A549 (cell line): ENCODE results near the gene GALNT18. TPM values are rescaled to one million over a fixed set of nuclear protein-coding genes. Genes with fewer than 3 reads are reported as not detected.

Experiments
- ATAC-seq, 2 experiments: fragments of 200-7000 bp in 1 of 2; fragments of >200 bp in 1 of 2; cut with Nextera tagmentation in 1 of 2; cut with Tn5 transposase in 1 of 2; 3 replicates each; pipeline versions ENCODE4 v1.8.0 to v1.9.1; 2018 to 2020; ENCODE audit warnings: mild to moderate bottlenecking in 1 of 2, moderate library complexity in 1 of 2
- CTCF ChIA-PET: fragments of 300-600 bp; sonication (Branson Sonifier 250); formaldehyde crosslinking; extraction: SDS; loops from one replicate; lab custom pipeline; 2021; ENCODE audit warnings: antibody characterized with exemption, inconsistent platforms; lab: Yijun Ruan, JAX
- POLR2A ChIA-PET: fragments of 350-600 bp; formaldehyde crosslinking; extraction: SDS; loops from one replicate; lab custom pipeline; 2021; ENCODE audit warnings: antibody characterized with exemption, inconsistent platforms; lab: Yijun Ruan, JAX
- DNase-seq, 2 experiments: peaks; one replicate each; pipeline versions ENCODE4 v3.0.0 to v3.0.0-alpha.2; 2011 to 2016; ENCODE audit warnings: low read depth in 1 of 2, low spot score in 1 of 2
- FAIRE-seq: peaks from 2 replicates; lab custom pipeline; 2011; peaks lifted over from hg19 to GRCh38; lab: Jason Lieb, UNC
- H3K27ac ChIP-seq, 2 experiments: fragments of >200 bp; sonication (Bioruptor Twin); formaldehyde crosslinking; 3 replicates each; pipeline ENCODE4 v1.5.1; 2016 to 2017
- H3K4me1 ChIP-seq: fragments of >200 bp; sonication (Bioruptor Twin); formaldehyde crosslinking; 3 replicates; pipeline ENCODE4 v1.6.1; 2016
- H3K4me2 ChIP-seq: fragments of >200 bp; sonication (Bioruptor Twin); formaldehyde crosslinking; 3 replicates; pipeline ENCODE4 v1.6.1; 2016
- H3K4me3 ChIP-seq: fragments of >200 bp; sonication (Bioruptor Twin); formaldehyde crosslinking; 3 replicates; pipeline ENCODE4 v1.5.1; 2016
- H3K9me3 ChIP-seq: fragments of >200 bp; sonication (Bioruptor Twin); formaldehyde crosslinking; 3 replicates; pipeline ENCODE4 v1.6.1; 2016
- CEBPB ChIP-seq, 2 experiments: fragments of >200 bp in 1 of 2; sonication (Bioruptor Twin) in 1 of 2; formaldehyde crosslinking in 1 of 2; IDR thresholded peaks; 2 replicates each; pipeline ENCODE4 v1.6.1; 2012 to 2016
- CHD4 ChIP-seq: fragments of 200-600 bp; sonication (generic); IDR thresholded peaks from 2 replicates; pipeline ENCODE4 v1.6.1; 2016; ENCODE audit warnings: antibody characterized with exemption, mild to moderate bottlenecking, borderline replicate concordance
- EHF ChIP-seq: fragments of 250-450 bp; sonication (Bioruptor Pico); IDR thresholded peaks from 2 replicates; pipeline ENCODE4 v1.5.0; 2020; ENCODE audit warnings: mild to moderate bottlenecking
- EHMT2 ChIP-seq: fragments of 200-600 bp; sonication (generic); IDR thresholded peaks from 2 replicates; pipeline ENCODE4 v1.6.1; 2016; ENCODE audit warnings: antibody characterized with exemption, low read depth, mild to moderate bottlenecking, moderate library complexity
- EP300 ChIP-seq, 2 experiments: fragments of >200 bp; sonication (Bioruptor Twin); formaldehyde crosslinking; IDR thresholded peaks; 2 replicates in 1 of 2; 3 replicates in 1 of 2; pipeline ENCODE4 v1.6.1; 2016 to 2017
- FOSB ChIP-seq: fragments of 250-450 bp; sonication (Bioruptor Pico); IDR thresholded peaks from 2 replicates; pipeline ENCODE4 v1.5.0; 2020; ENCODE audit warnings: mild to moderate bottlenecking, moderate library complexity
- FOXS1 ChIP-seq: fragments of 250-450 bp; sonication (Bioruptor Pico); IDR thresholded peaks from 2 replicates; pipeline ENCODE4 v1.5.0; 2020; ENCODE audit warnings: mild to moderate bottlenecking, moderate library complexity
- GATA3 ChIP-seq: IDR thresholded peaks from 2 replicates; pipeline ENCODE4 v1.6.1; 2012; ENCODE audit warnings: borderline replicate concordance
- HEYL ChIP-seq: fragments of 250-450 bp; sonication (Bioruptor Pico); IDR thresholded peaks from 2 replicates; pipeline ENCODE4 v1.8.0; 2021; ENCODE audit warnings: mild to moderate bottlenecking, moderate library complexity
- HOXB13 ChIP-seq: fragments of 250-450 bp; sonication (Bioruptor Pico); IDR thresholded peaks from 2 replicates; pipeline ENCODE4 v1.5.0; 2020; ENCODE audit warnings: low read depth, mild to moderate bottlenecking, moderate library complexity
- HOXB5 ChIP-seq: fragments of 250-450 bp; sonication (Bioruptor Pico); IDR thresholded peaks from 2 replicates; pipeline ENCODE4 v1.5.0; 2020; ENCODE audit warnings: mild to moderate bottlenecking, moderate library complexity
- JUN ChIP-seq, 2 experiments: fragments of >200 bp; sonication (Bioruptor Twin); formaldehyde crosslinking; IDR thresholded peaks; 2 replicates in 1 of 2; 3 replicates in 1 of 2; pipeline ENCODE4 v1.6.1; 2016 to 2017
- KDM5A ChIP-seq: fragments of 200-600 bp; sonication (generic); IDR thresholded peaks from 2 replicates; pipeline ENCODE4 v1.6.1; 2016; ENCODE audit warnings: antibody characterized with exemption, mild to moderate bottlenecking
- MAZ ChIP-seq: fragments of 150-350 bp; IDR thresholded peaks from 2 replicates; pipeline ENCODE4 v1.6.1; 2014; ENCODE audit warnings: antibody characterized with exemption, low read depth, low read length, borderline replicate concordance
- NPAS2 ChIP-seq: fragments of 250-450 bp; sonication (Bioruptor Pico); IDR thresholded peaks from 2 replicates; pipeline ENCODE4 v1.8.0; 2022; ENCODE audit warnings: mild to moderate bottlenecking, moderate library complexity, borderline replicate concordance
- RARB ChIP-seq: fragments of 250-450 bp; sonication (Bioruptor Pico); IDR thresholded peaks from 2 replicates; pipeline ENCODE4 v1.8.0; 2021; ENCODE audit warnings: mild to moderate bottlenecking, moderate library complexity
- RNF2 ChIP-seq: fragments of 200-600 bp; sonication (generic); IDR thresholded peaks from 2 replicates; pipeline ENCODE4 v1.6.1; 2016; ENCODE audit warnings: low read depth, mild to moderate bottlenecking, antibody characterized with exemption, moderate library complexity, borderline replicate concordance
- SREBF2 ChIP-seq: fragments of 450-650 bp; IDR thresholded peaks from 2 replicates; pipeline ENCODE4 v1.6.1; 2014; ENCODE audit warnings: mild to moderate bottlenecking, moderate library complexity
- TFCP2L1 ChIP-seq: fragments of 250-450 bp; sonication (Bioruptor Pico); IDR thresholded peaks from 2 replicates; pipeline ENCODE4 v1.5.0; 2021; ENCODE audit warnings: mild to moderate bottlenecking
- ZNF302 ChIP-seq: fragments of 250-450 bp; sonication (Bioruptor Pico); IDR thresholded peaks from 2 replicates; pipeline ENCODE4 v1.9.0; 2021; ENCODE audit warnings: inconsistent platforms, mild to moderate bottlenecking, moderate library complexity
- ZSCAN20 ChIP-seq: fragments of 250-450 bp; sonication (Bioruptor Pico); IDR thresholded peaks from 2 replicates; pipeline ENCODE4 v1.8.0; 2022; ENCODE audit warnings: mild to moderate bottlenecking, moderate library complexity
- WGBS: methylation state at CpG from one replicate; pipeline ENCODE4 v1.1.6; 2017; ENCODE audit errors: missing lambda C conversion rate; 5-methylcytosine and 5-hydroxymethylcytosine counted together
- polyA plus RNA-seq, 4 experiments: library from polyadenylated mRNA; depleted of rRNA in 3 of 4; stranded (reverse); fragments of >200 nt; fragmentation: RNase III in 1 of 4; extraction: RNeasy Plus Mini Kit Qiagen cat#74134 plus additional on column Dnase treatment in 1 of 4; gene quantifications; 2 replicates in 3 of 4; 3 replicates in 1 of 4; pipeline ENCODE4 v1.2.3, GENCODE V29; 2011 to 2017
- TF ChIP-seq, protein P1 (sequence below): fragments of >200 bp; sonication (Bioruptor Twin); formaldehyde crosslinking; IDR thresholded peaks from 3 replicates; pipeline ENCODE4 v1.6.1; 2016
- TF ChIP-seq, protein P2 (sequence below): IDR thresholded peaks from 2 replicates; pipeline ENCODE4 v1.6.1; 2012; ENCODE audit warnings: low read depth, borderline replicate concordance
- TF ChIP-seq, protein P3 (sequence below): IDR thresholded peaks from 2 replicates; pipeline ENCODE4 v1.6.1; 2012
- TF ChIP-seq, protein P4 (sequence below): IDR thresholded peaks from 2 replicates; pipeline ENCODE4 v1.6.1; 2012
- TF ChIP-seq, protein P5 (sequence below): fragments of 150-350 bp; IDR thresholded peaks from 2 replicates; pipeline ENCODE4 v1.6.1; 2014; ENCODE audit warnings: low read depth, mild to moderate bottlenecking, low read length
- TF ChIP-seq, protein P6 (sequence below): fragments of 450-650 bp; IDR thresholded peaks from 2 replicates; pipeline ENCODE4 v1.6.1; 2014; ENCODE audit warnings: antibody characterized with exemption

GALNT18 gene
- polyA plus RNA-seq, 2 of the 4 experiments (the other 2 are of a cell fraction) = 6.7 to 16.1 TPM

DNA sequence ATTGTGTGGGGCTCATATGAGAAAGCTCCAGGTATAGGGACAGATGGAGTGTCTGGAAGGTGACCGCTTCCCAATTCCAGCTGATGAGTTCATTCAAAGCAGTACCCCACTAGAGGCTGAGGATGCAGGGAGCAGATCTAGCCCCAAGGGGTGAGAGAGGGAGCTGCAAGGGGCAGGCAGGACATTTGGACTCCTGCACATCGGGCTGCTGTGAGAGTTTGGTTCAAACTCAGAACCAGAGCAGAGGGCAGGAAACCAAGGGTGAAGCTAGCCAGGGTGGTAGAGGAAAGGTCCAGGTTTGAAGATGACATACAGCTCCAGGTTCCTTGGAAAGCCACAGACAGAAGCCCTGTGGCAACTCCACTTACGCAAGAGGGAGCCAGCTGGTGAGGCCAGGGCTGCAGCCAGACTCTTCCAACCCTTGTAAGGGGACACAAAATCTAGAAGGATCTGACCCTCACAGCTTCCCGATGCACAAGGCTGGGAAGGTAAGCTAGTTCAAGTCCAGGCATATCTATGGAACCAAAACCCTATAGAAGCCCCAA is 270.7 kb downstream of the GALNT18 start:
- Histone ChIP-seq H3K9me3 (no peaks in the 10 kb centered on the region), H3K4me2 (no peak overlapping the region), H3K27ac (no peak overlapping the region), H3K4me3 (no peak overlapping the region), H3K4me1 (peaks cover 5% of the 10 kb centered on the region; the same call in 1 of the 3 replicates)
- TF ChIP-seq EHF = no peak
- peak in 1 of 2 experiments; percentile 11; a peak in 1 of 4 replicates for TF ChIP-seq CEBPB (IDR thresholded peaks at IDR 0.05)
- CTCF ChIA-PET = interaction anchor here (0.6 kb wide), 1 partner anchor 8 kb away, joined by 3 read pairs; no protein-coding TSS in a partner anchor
- ATAC-seq (no peak; a peak in 1 of 6 replicates), DNase-seq (no peak), FAIRE-seq (no peak)
- WGBS = 80% methylated on average over 4 of the region's 4 CpGs
- POLR2A ChIA-PET = no interaction called here

DNA sequence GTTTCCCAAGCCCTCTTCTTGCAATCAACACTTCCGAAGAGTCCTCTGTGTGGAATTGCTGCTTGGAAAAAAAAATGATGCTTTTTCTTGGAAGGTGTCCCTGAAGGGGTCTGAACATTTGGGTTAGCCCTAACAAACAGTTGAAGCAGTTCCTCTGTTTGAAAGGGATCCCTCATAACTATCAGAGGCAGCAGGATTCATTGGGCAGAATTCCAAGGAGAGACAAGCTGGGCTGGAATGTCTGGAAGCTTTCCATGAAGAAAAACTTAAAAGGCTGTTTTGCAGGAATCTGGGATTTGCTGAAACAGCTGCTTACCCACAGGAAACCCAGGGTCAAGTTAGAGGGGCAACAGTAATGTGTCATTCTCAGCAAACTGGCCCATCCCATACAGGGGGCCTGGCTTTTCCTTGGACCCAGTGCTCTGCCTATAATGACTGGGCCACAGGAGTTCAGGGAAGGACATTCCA is 271.9 kb downstream of the GALNT18 start:
- no peaks in the 10 kb centered on the region for H3K9me3 ChIP-seq
- ATAC-seq (no peak; a peak in 1 of 6 replicates), DNase-seq (no peak), FAIRE-seq (no peak)
- H3K4me1 ChIP-seq = peaks cover 5% of the 10 kb centered on the region; the same call in 1 of the 3 replicates
- no peak overlapping the region for H3K27ac ChIP-seq
- no peak overlapping the region for H3K4me2 ChIP-seq
- ChIA-PET CTCF (no interaction called here), POLR2A (no interaction called here)
- WGBS = 85% methylated on average over 1 of the region's 1 CpG
- H3K4me3 ChIP-seq = no peak overlapping the region
- no peak for TF ChIP-seq NPAS2 (CRISPR knock-in tag)
- TF ChIP-seq, protein P1, sequence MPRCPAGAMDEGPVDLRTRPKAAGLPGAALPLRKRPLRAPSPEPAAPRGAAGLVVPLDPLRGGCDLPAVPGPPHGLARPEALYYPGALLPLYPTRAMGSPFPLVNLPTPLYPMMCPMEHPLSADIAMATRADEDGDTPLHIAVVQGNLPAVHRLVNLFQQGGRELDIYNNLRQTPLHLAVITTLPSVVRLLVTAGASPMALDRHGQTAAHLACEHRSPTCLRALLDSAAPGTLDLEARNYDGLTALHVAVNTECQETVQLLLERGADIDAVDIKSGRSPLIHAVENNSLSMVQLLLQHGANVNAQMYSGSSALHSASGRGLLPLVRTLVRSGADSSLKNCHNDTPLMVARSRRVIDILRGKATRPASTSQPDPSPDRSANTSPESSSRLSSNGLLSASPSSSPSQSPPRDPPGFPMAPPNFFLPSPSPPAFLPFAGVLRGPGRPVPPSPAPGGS = no peak
- TF ChIP-seq GATA3 = no peak
- no peak for TF ChIP-seq SREBF2
- TF ChIP-seq CHD4 = no peak
- no peak for TF ChIP-seq MAZ
- TF ChIP-seq TFCP2L1 (CRISPR knock-in tag) = no peak
- TF ChIP-seq KDM5A = no peak
- TF ChIP-seq HEYL (CRISPR knock-in tag) = no peak
- TF ChIP-seq, protein P2, sequence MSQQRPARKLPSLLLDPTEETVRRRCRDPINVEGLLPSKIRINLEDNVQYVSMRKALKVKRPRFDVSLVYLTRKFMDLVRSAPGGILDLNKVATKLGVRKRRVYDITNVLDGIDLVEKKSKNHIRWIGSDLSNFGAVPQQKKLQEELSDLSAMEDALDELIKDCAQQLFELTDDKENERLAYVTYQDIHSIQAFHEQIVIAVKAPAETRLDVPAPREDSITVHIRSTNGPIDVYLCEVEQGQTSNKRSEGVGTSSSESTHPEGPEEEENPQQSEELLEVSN = no peak
- TF ChIP-seq ZNF302 (CRISPR knock-in tag) = no peak
- no peak for TF ChIP-seq JUN (IDR thresholded peaks at IDR 0.05)

DNA sequence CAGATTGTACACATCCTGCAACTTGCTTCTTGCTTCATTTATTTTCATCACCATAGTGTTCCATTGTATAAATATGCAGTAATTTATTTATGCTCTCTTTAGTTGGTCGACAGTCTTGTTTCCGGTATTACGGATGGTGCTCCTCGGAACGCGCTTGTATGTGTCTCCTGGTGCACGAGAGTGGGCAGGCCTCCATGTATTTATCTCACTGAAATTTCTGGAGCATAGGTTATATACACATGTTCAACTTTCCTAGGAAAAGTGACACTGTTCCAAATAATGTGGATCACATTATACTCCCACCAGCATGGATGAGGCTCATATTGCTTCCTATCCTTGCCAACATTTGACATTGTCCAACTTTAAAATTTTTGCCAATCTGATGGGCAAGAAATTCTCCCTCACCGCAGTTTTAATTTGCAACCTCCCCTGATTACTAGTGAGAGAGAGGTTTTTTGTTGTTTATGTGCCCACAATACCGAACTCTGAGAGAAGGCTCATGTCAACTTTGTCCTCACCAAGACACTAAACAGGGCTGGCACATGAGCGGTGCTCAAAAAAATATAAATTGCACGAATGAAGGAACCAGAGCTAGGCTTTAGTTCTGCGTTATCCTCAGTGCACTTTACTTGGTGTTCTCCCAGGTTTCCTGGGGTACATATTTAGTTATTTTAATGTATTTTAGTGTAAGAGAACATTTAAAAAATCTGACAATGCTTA is 272.5 kb downstream of the GALNT18 start:
- Histone ChIP-seq H3K9me3 (no peaks in the 10 kb centered on the region), H3K4me1 (peaks cover 5% of the 10 kb centered on the region; the same call in 1 of the 3 replicates), H3K27ac (no peak overlapping the region), H3K4me2 (no peak overlapping the region), H3K4me3 (no peak overlapping the region)
- ChIA-PET CTCF (no interaction called here), POLR2A (no interaction called here)
- ATAC-seq (no peak), DNase-seq (no peak), FAIRE-seq (no peak)
- WGBS = 71% methylated on average over 12 of the region's 12 CpGs
- no peak for TF ChIP-seq EP300 (IDR thresholded peaks at IDR 0.05)
- no peak for TF ChIP-seq FOSB (CRISPR knock-in tag)
- TF ChIP-seq, protein P3, sequence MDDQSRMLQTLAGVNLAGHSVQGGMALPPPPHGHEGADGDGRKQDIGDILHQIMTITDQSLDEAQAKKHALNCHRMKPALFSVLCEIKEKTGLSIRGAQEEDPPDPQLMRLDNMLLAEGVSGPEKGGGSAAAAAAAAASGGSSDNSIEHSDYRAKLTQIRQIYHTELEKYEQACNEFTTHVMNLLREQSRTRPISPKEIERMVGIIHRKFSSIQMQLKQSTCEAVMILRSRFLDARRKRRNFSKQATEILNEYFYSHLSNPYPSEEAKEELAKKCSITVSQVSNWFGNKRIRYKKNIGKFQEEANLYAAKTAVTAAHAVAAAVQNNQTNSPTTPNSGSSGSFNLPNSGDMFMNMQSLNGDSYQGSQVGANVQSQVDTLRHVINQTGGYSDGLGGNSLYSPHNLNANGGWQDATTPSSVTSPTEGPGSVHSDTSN = no peak
- no peak for TF ChIP-seq RNF2
- TF ChIP-seq, protein P4, sequence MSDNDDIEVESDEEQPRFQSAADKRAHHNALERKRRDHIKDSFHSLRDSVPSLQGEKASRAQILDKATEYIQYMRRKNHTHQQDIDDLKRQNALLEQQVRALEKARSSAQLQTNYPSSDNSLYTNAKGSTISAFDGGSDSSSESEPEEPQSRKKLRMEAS = no peak
- TF ChIP-seq, protein P1 = no peak
- TF ChIP-seq, protein P5, sequence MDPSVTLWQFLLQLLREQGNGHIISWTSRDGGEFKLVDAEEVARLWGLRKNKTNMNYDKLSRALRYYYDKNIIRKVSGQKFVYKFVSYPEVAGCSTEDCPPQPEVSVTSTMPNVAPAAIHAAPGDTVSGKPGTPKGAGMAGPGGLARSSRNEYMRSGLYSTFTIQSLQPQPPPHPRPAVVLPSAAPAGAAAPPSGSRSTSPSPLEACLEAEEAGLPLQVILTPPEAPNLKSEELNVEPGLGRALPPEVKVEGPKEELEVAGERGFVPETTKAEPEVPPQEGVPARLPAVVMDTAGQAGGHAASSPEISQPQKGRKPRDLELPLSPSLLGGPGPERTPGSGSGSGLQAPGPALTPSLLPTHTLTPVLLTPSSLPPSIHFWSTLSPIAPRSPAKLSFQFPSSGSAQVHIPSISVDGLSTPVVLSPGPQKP = no peak
- no peak for TF ChIP-seq EHMT2
- no peak for TF ChIP-seq HOXB13
- TF ChIP-seq HOXB5 (CRISPR knock-in tag) = no peak
- TF ChIP-seq TFCP2L1 (CRISPR knock-in tag) = no peak
- TF ChIP-seq NPAS2 (CRISPR knock-in tag) = no peak
- TF ChIP-seq RARB (CRISPR knock-in tag) = no peak
- TF ChIP-seq FOXS1 (CRISPR knock-in tag) = no peak
- TF ChIP-seq, protein P6, sequence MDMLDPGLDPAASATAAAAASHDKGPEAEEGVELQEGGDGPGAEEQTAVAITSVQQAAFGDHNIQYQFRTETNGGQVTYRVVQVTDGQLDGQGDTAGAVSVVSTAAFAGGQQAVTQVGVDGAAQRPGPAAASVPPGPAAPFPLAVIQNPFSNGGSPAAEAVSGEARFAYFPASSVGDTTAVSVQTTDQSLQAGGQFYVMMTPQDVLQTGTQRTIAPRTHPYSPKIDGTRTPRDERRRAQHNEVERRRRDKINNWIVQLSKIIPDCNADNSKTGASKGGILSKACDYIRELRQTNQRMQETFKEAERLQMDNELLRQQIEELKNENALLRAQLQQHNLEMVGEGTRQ = no peak
- no peak for TF ChIP-seq ZSCAN20 (CRISPR knock-in tag)
- TF ChIP-seq GATA3 = no peak
